ENCODE data around the gene PIP4K2A. TPM values are rescaled to one million over a fixed set of nuclear protein-coding genes. Genes with fewer than 3 reads are reported as not detected.

Gene PIP4K2A
- total and polyA plus RNA-seq, 12 donors = 12.3 to 70.6 (median 28.5) TPM

DNA sequence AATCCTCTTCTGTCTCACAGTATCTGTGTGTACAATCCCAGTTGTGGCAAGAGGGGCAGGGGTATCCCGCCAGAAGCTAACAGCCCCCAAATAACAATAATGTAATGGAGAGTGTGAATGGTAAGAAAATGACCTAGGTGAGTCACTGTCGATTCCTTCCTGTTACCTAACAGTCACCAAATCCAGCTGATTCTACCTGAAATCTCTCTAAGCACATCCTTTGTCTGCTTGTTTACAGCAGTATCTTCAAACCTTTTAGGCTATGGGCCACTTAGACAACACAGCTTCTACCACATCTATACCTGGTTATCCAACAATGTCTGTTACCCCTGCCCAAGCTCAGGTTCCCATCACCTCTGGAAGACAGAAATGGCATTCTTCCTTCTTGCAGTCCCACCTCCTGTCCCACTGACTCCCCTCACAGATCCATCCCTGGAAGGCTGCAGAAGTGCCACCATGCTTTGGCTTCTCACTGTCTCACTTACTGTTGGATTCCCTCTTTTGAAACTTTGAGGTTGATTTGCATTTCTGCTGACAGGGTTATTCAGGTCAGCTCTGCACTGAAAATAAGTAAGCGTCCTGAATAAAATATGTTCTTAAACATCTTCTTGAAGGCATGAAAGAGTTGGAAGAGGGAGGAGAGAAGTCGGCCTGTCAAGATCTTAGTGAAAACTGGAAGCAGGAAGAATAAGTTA lies 13.1 kb downstream of the PIP4K2A start:
- peaks cover 0 to 30% of the 10 kb centered on the region in 2 donors for H3K4me1 ChIP-seq (replicated peaks in 1 of 2)
- intact Hi-C loops (cut with DNase I) = no loop called here
- no peak overlapping the region for H3K27ac ChIP-seq
- H3K4me3 ChIP-seq = no peak overlapping the region
- WGBS, 4 donors = 89 to 92% (median 91%) methylated on average over 4 of the region's 4 CpGs
- H3K36me3 ChIP-seq (replicated peaks in 1 of 2) = no peaks in the 10 kb centered on the region
- TF ChIP-seq POLR2A (IDR thresholded peaks at IDR 0.05) (no peak), CTCF (IDR thresholded peaks at IDR 0.05) (no peak)
- no peak for DNase-seq
- H3K27me3 ChIP-seq = no peaks in the 10 kb centered on the region
- H3K9me3 ChIP-seq (replicated peaks in 1 of 3) = no peaks in the 10 kb centered on the region

- 89 to 98% (median 93%) methylated on average over 5 of the region's 5 CpGs for WGBS, 4 donors
- Histone ChIP-seq H3K4me1 (replicated peaks in 1 of 2) (peaks cover 0 to 31% of the 10 kb centered on the region in 2 donors), H3K4me3 (no peak overlapping the region), H3K9me3 (replicated peaks in 1 of 3) (no peaks in the 10 kb centered on the region), H3K27ac (no peak overlapping the region), H3K27me3 (no peaks in the 10 kb centered on the region), H3K36me3 (replicated peaks in 1 of 2) (no peaks in the 10 kb centered on the region)
- no peak for DNase-seq
- intact Hi-C loops (cut with DNase I) = no loop called here
- no peak for TF ChIP-seq POLR2A (IDR thresholded peaks at IDR 0.05)
- no peak for TF ChIP-seq CTCF (IDR thresholded peaks at IDR 0.05)
Observed at GRCh38 chr10:22700489-22700888, 13.9 kb downstream of the PIP4K2A start.

DNA sequence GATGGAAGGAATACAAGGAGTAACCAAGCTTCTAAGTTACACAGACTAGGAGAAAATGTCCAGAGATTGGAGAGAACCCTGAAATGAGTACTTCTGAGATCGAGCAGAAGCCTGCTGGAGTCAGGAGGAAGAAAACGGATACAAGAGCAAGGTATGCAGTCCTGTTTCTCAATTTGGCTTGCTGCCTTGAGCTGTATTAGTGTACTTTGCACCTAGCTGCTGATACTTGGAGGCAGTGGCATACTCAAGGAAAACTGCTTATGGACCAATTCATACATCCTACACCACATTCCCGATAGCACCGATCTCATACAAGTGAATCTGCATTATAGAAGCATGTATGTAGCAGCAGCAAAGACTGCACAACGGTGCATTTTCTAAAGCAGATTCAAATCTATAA lies 14.4 kb downstream of the PIP4K2A start:
- Histone ChIP-seq H3K9me3 (replicated peaks in 1 of 3) (no peaks in the 10 kb centered on the region), H3K27me3 (no peaks in the 10 kb centered on the region), H3K27ac (no peak overlapping the region), H3K36me3 (replicated peaks in 1 of 2) (no peaks in the 10 kb centered on the region), H3K4me3 (no peak overlapping the region), H3K4me1 (replicated peaks in 1 of 2) (peaks cover 0 to 31% of the 10 kb centered on the region in 2 donors)
- DNase-seq = no peak
- intact Hi-C loops (cut with DNase I) = no loop called here
- no peak for TF ChIP-seq POLR2A (IDR thresholded peaks at IDR 0.05)
- no peak for TF ChIP-seq CTCF (IDR thresholded peaks at IDR 0.05)
- 86 to 96% (median 92%) methylated on average over 5 of the region's 5 CpGs for WGBS, 4 donors

- TF ChIP-seq POLR2A (IDR thresholded peaks at IDR 0.05) = no peak
- TF ChIP-seq CTCF (IDR thresholded peaks at IDR 0.05) = no peak
- Histone ChIP-seq H3K27ac (no peak overlapping the region), H3K36me3 (replicated peaks in 1 of 2) (no peaks in the 10 kb centered on the region), H3K4me1 (replicated peaks in 1 of 2) (peaks cover 0 to 37% of the 10 kb centered on the region in 2 donors), H3K9me3 (replicated peaks in 1 of 3) (no peaks in the 10 kb centered on the region), H3K4me3 (no peak overlapping the region), H3K27me3 (no peaks in the 10 kb centered on the region)
- DNase-seq = no peak
- intact Hi-C loops (cut with DNase I) = no loop called here
- WGBS, 4 donors = 61 to 80% (median 71%) methylated on average over 3 of the region's 3 CpGs
Observed at GRCh38 chr10:22698941-22699440, 15.4 kb downstream of the PIP4K2A start.
